Measurements from ENCODE around the gene KIAA0930.

The KIAA0930 gene

DNA sequence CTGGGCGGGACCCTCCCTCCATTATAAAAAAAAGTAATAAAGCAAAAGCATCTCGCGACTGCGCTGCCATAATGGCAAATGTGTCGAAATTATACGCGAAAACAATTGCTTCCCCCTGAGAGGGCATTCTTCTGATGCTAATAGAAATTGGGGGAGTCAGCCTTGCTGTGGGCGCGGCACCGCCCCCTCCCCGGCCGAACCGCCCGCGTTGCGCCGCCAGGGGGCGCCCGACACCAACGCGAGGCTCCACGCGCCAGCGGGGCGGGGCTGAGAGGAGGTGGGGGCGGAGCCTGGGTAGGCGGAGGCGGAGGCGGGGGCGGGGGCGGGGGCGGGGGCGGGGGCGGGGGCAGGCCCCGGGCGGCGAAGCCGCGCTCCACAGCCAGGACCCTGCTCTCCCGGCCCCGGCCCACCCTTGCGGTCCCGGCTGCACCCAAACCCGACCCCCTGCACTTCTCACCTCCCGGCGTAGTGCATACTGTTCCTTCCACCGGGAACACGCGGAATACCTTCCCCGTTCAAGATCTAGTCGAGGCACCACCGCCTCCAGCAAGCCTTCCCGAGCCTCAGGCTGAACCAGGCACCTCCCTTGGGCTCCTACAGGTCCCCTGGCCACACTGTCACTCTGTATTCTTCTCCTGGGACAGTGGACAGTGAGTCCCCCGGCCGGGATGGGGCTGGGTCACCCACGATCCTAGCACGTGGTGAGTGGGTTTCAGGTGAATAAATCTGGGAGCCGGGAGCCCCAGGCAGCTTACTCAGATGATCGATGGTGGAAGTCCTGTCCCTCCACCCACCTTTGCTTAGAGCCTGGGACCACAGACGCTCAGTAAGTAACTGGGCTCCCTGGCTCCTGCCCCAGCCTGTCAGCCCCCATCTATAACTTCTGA, 28.5 kb upstream of the KIAA0930 start:
- DNase-seq (ENCODE audit: low spot score), result peak; percentile 94
- TF ChIP-seq, protein P1, sequence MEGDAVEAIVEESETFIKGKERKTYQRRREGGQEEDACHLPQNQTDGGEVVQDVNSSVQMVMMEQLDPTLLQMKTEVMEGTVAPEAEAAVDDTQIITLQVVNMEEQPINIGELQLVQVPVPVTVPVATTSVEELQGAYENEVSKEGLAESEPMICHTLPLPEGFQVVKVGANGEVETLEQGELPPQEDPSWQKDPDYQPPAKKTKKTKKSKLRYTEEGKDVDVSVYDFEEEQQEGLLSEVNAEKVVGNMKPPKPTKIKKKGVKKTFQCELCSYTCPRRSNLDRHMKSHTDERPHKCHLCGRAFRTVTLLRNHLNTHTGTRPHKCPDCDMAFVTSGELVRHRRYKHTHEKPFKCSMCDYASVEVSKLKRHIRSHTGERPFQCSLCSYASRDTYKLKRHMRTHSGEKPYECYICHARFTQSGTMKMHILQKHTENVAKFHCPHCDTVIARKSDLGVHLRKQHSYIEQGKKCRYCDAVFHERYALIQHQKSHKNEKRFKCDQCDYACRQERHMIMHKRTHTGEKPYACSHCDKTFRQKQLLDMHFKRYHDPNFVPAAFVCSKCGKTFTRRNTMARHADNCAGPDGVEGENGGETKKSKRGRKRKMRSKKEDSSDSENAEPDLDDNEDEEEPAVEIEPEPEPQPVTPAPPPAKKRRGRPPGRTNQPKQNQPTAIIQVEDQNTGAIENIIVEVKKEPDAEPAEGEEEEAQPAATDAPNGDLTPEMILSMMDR (IDR thresholded peaks at IDR 0.05; ENCODE audit: extremely low read depth, missing control alignments), result peak; percentile 94

DNA sequence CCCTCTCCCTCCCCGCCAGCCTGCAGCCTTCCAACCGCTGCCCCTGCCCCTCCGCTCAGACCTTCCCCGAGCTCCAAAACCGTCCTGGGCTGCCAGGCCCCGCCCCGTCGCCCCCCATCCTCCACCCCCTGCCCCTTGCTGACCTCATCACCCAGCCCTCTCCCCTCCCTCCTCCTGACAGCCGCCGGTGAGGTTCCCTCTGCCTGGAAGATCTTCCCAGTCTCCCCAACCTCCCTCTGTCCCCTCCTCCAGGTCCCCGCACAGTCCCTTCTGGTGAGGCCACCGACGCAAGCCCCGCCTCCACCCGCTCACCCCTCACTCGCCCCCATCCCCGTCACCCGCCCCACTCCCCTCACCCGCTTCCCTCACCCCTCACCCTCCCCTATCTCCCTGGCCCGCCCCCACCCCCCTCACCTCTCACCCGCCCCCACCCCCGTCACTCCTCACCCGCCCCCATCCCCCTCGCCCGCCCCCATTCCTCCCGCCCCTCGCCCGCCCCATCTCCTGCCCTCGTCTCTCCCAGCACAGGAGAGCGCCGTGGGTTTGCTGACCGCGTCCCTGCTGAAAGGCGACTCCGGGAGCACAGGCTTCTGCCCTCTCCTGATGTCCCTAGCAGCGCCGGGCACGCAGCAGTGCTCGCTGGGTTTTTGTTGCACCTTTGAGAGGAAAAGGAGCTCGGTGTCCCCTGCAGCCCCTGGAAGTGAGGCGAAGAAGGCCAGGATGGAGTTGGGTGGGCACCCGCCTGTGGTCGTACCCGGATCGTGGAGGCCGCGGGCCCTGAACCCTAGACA, 27.7 kb upstream of the KIAA0930 start:
- DNase-seq (ENCODE audit: low spot score), result peak; percentile 39
- TF ChIP-seq, protein P1 (IDR thresholded peaks at IDR 0.05; ENCODE audit: extremely low read depth, missing control alignments), result no peak

DNA sequence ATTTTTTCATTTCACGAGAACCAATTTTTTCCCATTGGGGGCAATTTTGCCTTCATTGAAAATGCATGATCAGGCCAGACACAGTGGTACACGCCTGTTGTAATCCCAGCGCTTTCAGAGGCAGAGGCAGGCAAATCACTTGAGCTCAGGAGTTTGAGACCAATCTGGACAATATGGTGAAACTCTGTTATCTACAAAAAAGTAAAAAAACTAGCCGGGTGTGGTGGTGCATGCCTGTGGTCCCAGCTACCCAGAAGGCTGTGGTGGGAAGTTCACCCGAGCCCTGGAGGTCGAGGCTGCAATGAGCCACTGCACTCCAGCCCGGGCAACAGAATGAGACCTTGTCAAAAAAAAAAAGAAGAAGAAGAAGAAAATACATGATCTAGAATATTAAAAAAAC, 24.8 kb upstream of the KIAA0930 start:
- TF ChIP-seq, protein P1 (IDR thresholded peaks at IDR 0.05; ENCODE audit: extremely low read depth, missing control alignments), result no peak
- DNase-seq (ENCODE audit: low spot score), result no peak

DNA sequence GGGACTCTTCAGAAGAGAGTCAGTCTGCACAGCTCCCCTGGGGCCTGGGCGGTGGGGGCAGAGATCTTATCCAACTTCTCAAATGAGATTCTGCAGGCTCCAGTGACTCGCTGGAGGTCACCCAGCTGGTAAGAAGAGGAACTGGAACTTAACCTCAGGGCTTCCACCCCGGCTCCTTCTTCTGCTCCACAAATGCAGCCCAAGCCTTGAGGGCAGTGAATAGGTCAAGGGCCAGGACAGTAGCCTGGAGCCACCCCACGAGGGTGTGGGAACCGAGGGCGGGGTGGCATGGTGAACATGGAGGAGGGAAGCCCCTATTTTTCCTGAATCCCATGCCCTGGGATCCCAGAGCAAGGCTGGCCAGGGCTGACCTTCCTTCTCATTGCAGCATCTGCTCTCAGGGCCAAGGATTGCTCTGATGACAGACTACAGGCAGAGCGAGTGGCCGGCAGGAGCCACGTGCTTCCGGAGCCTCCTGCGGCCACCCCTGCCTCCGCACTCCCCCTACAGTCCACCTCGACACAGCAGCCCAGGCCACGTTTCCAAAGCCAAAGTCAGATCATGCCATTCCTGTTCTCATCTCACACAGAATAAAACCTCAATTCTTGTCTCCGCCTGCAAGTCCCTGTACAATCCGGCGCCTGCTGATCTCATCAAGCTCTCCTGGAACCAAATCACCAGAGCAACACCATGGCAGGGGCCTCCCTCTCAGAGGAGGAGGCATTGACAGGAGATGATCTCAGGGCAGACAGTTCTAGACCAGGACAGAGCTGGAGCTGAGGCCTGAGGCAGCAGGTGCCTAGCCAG, 23.0 kb upstream of the KIAA0930 start:
- TF ChIP-seq, protein P1 (IDR thresholded peaks at IDR 0.05; ENCODE audit: extremely low read depth, missing control alignments), result peak; percentile 97
- DNase-seq (ENCODE audit: low spot score), result peak; percentile 86

DNA sequence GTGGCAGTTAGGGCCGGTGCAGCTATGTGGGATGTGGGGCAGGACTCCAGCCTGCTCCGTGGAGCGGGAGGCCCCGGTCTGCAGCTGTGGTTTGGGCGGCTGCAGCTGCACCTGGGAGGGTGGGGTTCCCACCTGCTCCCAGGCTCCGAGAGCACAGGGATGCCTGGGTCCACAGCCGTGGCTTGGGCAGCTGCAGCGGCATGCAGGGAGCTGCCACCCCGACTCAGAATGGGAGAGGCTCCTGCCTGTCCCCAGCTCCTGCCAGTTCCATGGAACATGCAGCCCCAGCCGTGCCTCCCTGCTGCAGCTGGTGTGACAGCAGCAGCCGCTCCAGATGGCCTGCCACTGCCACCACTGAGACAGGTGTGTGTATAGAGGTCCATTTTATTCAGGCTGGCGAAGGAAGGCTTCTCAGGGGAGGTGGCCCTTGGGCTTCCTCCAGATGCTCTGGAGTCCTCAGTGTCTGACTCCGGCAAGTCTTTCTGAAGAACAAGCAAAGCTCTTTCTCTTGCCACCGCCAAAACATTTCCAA, 22.3 kb upstream of the KIAA0930 start:
- TF ChIP-seq, protein P1 (IDR thresholded peaks at IDR 0.05; ENCODE audit: extremely low read depth, missing control alignments), result no peak

DNA sequence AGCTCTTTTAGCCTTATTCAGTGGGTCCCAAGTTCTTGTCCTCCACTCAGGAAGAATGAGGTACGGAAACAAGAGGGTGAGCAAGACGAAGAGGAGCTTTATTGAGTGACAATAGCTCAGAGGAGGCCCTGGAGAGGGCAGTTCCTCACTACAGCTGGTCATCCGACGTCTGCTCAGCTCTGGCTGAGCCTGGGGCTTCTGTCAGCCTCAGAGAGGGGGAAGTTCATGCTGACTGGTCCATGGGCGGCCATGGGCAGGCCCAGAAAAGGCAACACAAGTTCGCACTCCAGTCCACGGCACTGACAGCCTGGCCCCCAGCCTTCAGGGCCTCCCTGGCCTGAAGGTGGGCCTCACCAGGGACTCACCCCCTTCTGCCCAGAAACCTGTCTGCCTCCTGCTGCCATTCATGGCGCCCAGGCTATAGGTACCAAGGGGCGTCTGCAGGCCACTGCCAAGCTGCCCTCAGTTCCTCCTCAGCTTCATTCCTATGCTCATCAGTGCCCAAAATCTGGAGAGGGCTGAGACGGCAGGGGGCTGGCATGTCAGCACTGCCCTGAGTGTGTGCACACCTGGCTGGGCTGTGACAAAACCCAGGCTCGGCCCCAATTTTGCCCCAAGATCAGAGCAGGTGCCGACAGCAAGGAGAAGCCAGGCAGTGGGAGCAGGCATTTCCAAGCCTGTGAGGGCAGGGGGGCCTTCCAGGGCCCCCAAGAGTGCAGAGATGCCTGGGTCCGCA, 21.7 kb upstream of the KIAA0930 start:
- no peak for DNase-seq (ENCODE audit: low spot score)
- TF ChIP-seq, protein P1 (IDR thresholded peaks at IDR 0.05; ENCODE audit: extremely low read depth, missing control alignments), result no peak

More for the DNA sequence above, 22.3 kb upstream of the KIAA0930 start:
- DNase-seq (ENCODE audit: low spot score), result no peak
